Astrocyte of the spinal cord (primary cell): ENCODE measurements around the gene CRX.
"Not testable (repeated sequence)": the region's sequence is repeated elsewhere in the genome, so short reads cannot be mapped to it uniquely, and the experiment has no call there.

Experiments
- DNase-seq: peaks from one replicate; pipeline ENCODE4 v3.0.0; 2011; ENCODE audit warnings: low read depth, low spot score
- H3K4me3 ChIP-seq: 2 replicates; pipeline ENCODE4 v1.5.1; 2011; ENCODE audit warnings: low read depth, mild to moderate bottlenecking, low read length, moderate library complexity
- in situ Hi-C: cut with HindIII; loops from 2 replicates; pipeline ENCODE4 v1.10.0; 2017; ENCODE audit warnings: low sequenced_read_pairs
- TF ChIP-seq, protein P1 (sequence below): IDR thresholded peaks from 2 replicates; pipeline ENCODE4 v1.5.1; 2012; ENCODE audit warnings: low read depth, mild to moderate bottlenecking, low read length, inconsistent platforms

Gene CRX

GRCh38 chr19:47848425-47848822 is 26.7 kb downstream of the CRX start:
- TF ChIP-seq, protein P1, sequence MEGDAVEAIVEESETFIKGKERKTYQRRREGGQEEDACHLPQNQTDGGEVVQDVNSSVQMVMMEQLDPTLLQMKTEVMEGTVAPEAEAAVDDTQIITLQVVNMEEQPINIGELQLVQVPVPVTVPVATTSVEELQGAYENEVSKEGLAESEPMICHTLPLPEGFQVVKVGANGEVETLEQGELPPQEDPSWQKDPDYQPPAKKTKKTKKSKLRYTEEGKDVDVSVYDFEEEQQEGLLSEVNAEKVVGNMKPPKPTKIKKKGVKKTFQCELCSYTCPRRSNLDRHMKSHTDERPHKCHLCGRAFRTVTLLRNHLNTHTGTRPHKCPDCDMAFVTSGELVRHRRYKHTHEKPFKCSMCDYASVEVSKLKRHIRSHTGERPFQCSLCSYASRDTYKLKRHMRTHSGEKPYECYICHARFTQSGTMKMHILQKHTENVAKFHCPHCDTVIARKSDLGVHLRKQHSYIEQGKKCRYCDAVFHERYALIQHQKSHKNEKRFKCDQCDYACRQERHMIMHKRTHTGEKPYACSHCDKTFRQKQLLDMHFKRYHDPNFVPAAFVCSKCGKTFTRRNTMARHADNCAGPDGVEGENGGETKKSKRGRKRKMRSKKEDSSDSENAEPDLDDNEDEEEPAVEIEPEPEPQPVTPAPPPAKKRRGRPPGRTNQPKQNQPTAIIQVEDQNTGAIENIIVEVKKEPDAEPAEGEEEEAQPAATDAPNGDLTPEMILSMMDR: no peak
- no peak overlapping the region for H3K4me3 ChIP-seq
- in situ Hi-C loops: no loop called here
- no peak for DNase-seq

GRCh38 chr19:47848823-47849473 is 27.2 kb downstream of the CRX start:
- DNase-seq: no peak
- in situ Hi-C loops: no loop called here
- TF ChIP-seq, protein P1: peak; percentile 44
- H3K4me3 ChIP-seq: no peak overlapping the region

DNA sequence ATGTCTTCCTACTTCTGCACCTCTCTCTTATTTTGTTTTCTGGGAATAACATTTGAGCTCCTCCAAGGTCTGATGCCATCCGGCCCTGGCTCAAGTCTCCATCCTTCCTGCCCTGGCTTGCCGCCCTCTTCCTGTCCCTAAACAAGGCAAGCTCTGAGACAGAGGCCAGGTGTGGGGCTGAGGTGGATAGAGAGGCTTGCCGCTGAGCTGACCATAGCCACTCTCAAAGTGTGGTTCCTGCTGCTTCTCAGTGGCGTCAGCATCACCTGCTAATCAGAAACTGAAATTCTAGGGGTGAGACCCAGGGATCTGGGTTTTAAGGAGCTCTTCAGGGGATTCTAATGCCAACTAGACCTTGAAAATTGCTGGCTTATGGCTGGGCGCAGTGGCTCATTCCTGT is 31.3 kb downstream of the CRX start:
- H3K4me3 ChIP-seq: no peak overlapping the region
- DNase-seq: no peak
- TF ChIP-seq, protein P1: no peak
- in situ Hi-C loops: no loop called here

DNA sequence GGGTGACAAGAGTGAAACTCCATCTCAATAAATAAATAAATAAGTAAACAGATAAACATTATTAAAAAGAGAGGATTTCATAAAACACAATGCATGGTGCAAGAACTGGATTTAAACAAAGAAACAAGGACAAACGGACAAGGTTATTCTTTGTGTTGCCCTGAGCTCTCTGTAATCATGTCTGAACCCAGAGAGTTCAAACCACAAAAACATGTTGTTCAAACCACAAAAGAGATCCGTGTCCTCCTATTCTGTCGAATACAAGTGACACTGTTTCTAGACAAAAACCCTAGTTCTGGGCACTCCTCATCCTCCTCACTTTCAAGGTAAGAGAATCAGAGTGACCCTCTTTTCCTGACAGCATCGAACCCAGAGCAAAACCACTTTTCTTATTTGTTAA is 32.7 kb downstream of the CRX start:
- H3K4me3 ChIP-seq: no peak overlapping the region
- no peak for DNase-seq
- TF ChIP-seq, protein P1: no peak
- in situ Hi-C loops: no loop called here

GRCh38 chr19:47858231-47858630 is 36.5 kb downstream of the CRX start:
- DNase-seq, in situ Hi-C loops, H3K4me3 ChIP-seq: not testable (repeated sequence)

GRCh38 chr19:47858646-47859285 is 37.0 kb downstream of the CRX start, which contains the start of gene TPRX2:
Gene TPRX2, plus strand, starts transcription at chr19:47859235. Its CDS starts 12 bp downstream, at chr19:47859247.
- H3K4me3 ChIP-seq, in situ Hi-C loops, DNase-seq: not testable (repeated sequence)

DNA sequence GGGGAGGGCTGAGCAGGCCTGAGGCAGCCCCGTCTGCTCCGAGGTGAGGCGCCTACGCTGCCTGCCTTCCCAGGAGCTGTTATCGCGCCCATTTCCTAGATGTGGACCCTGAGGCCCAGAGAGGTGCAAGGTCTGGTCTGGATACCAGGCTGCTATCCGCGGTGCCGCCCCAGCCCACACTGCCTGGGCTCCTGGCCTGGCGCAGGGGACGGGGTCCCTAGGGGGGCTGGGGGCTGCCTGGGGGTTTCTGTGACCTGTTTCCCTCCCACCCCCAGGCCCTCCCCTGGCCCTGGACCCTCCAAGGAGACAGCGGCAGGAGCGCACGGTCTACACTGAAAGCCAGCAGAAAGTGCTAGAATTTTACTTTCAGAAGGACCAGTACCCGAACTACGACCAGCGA is 38.1 kb downstream of the CRX start:
- H3K4me3 ChIP-seq, DNase-seq, in situ Hi-C loops: not testable (repeated sequence)

DNA sequence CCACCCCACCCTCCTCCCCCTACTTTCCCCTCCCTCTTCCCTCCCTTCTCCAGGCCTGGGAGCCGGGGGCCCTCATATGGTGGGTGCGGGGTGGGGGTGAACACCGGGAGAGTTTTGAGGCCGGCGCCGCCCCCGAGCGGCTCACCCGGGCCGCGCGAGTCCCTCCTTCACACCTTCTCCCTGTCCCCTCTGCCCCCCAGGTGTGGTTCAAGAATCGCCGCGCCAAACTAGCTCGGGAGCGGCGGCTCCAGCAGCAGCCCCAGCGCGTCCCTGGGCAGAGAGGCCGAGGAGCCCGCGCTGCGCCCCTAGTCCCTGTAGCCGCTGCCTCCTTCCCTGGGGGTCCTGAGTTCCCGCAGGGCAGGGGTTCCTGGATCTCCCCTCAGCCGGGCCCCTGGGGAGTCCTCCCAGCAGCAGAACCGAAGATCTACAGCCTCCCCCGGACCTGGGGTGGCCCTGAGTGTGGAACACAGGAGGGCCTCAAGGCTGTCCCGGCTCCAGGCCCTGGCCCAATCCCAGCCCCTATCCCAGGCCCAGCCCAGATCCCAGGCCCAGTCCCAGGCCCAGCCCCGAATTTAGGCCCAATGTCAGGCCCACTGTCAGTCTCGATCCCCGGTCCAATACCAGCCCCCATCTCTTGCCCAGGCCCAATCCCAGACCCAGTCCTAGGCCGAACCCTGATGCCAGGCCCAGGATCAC is 39.0 kb downstream of the CRX start:
- no peak for DNase-seq
- in situ Hi-C loops: no loop called here
- TF ChIP-seq, protein P1: no peak
- H3K4me3 ChIP-seq: no peak overlapping the region
